NCI-H1436 (cell line): Measurements from ENCODE around the gene LMBR1.

Experiments
- DNase-seq: peaks from one replicate; lab custom pipeline; 2025; lab: John Stamatoyannopoulos, UW

LMBR1 gene

DNA sequence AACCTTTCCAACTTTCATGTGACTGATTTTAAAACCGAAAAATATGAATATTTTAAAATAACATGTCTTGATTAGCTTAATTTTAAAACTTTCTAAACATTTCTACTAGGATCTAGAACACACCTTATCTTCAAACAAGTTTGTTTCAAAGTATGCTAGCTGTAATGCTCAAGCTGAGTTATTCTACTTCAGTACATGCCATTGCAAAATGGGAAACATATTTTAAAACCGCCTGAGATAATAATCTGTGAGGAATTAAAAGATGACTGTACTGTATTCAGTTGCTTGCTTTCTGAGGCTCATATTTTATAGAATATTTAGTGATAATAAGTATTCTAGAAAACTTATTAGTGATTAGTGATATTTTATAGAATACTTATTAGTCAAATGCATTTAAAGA is 99.6 kb downstream of the LMBR1 start:
- no peak for DNase-seq

DNA sequence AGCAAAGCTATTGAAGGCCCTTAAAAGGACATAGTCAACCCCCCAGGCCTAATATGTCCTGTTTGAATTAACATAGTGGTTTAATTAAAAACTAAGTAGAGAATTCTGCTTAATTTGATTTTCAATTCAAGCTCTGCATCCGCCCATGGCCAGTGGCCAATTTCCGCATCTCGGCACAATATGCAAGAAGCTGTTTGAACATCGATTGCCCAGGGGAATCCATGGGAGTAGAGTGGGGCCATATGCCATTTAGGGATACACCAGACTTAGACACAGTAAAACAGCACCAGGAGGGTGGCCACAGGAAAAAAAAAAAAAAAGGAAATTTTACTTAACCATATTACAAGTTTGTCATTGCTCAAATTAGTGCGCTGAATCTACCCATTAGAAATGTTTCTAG is 100.4 kb downstream of the LMBR1 start:
- DNase-seq = no peak

DNA sequence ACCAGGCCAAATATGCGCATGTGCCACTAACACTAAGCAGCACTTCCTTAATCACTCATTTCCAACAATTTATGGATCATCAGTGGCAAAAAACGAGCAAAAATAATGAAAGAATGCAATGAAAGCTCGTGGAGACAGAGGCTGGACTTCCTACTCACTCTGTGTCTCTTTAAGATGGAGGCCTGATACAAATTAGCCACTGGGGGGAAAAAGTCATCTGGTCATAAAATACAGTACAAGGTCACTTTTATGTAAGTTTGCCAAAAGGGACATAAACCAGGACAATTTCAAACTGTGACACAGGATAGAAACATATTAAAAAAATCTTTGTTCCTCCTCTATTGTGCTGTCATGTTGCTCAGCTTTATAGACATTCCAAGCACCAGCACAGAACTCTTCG is 101.7 kb downstream of the LMBR1 start:
- no peak for DNase-seq

DNA sequence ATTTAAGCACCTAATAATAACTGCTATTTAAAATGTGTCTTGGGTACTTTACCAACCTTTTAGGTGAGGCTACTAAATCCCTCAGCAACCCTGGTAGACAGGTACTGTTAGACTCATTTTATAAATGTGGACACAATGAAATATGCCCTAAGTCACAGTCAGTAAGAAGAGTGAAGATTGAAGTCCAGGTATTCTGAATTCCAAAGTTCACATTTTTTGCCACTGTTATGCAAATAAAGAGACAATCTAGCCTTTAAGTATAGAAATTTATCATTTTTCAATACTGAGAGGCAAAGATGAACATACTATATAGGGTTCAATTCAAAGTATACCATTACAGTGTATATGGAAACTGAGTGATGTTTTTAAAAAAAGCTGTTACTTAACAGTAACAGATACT is 102.7 kb downstream of the LMBR1 start:
- DNase-seq = no peak

DNA sequence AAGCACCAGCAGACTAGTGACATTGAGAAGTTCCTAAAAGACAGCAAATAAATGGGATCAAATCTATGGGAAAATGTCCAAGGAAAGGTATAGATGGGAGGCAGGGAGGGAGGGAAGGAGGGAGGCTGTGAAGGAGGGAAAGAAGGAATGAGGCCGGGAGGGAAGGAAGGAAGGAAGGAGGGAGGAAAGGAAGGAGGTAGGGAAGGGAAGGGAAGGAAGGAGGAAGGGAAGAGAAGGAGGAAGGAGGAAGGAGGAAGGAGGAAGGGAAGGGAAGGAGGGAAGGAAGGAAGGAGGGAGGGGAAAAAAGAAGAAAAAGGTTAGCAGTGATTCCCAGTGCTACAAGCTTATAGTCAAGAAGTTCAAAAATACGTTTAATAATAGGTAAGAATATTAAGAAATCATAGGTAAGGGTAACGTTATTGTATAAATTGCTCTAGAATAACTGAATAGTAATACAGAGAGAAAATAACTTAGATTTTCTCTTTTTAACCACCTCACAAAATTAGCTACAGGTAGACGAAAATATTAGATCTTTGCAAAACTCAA is 106.9 kb downstream of the LMBR1 start:
- no peak for DNase-seq

DNA sequence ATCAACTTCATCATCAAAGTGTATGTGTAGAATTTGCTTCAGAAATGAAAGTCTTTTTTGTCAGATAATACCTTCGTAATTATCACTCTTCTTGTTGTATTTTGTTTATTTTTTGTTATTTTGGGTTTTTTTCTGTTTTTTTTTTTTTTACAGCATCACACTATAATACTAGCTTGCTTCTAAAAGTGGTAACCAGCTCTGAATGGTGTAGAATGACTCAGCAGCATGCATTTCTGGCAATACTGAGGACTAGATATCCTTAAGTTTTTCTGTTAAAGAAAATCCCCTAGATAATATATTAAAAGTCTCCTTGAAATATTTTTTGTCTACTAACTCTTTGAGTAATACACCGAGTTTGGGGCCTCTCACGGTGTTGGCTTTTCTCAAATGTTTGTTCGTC is 109.1 kb downstream of the LMBR1 start:
- no peak for DNase-seq

DNA sequence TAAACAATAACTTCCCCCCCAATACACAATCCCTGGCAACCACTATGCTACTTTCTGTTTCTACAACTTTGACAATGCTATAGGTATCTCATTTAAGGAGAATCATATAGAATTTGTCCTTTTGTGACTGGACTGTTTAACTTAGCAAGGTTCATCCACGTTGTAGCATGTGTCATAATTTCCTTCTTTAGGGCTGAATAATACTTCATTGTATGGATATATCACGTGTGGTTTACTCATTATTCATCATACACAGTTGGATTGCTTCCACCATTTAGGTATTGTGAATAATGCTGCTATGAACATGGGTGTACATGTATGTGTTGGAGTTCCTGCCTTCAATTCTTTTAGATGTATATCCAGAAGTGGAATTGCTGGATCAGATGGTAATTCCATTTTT is 111.0 kb downstream of the LMBR1 start:
- no peak for DNase-seq

DNA sequence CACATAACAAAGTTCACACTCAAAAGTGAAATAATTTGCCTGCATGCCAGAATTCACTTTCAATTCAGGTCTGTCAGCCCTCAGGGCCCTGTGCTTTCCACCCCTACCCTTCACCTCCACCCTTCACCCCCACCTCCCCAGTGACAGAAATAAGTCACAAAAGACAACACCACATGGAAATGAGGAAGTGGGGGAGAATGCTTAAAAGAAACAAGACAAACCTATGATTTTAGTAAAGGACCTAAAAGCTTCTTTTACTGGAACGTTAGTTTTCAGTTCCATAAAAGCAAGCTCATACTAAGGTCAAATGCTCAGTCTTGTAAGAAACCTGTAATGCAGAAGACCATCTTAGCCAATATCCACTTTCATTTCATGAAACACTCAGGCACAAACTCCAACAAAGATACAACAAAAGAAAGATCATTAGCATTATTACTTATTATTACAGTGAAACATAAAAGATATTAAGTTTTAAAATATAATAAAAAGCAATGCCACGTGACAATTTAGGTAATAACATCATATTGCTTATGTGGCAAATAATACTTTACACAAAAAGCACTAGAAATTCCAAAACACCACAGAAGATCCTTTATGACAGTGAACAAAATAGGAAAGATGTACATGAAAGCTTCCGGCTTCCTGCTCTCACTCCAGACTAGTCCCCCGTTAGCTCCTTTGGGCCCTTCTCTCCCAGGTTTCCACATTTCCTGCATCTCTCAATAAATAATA is 112.1 kb downstream of the LMBR1 start:
- DNase-seq = no peak

DNA sequence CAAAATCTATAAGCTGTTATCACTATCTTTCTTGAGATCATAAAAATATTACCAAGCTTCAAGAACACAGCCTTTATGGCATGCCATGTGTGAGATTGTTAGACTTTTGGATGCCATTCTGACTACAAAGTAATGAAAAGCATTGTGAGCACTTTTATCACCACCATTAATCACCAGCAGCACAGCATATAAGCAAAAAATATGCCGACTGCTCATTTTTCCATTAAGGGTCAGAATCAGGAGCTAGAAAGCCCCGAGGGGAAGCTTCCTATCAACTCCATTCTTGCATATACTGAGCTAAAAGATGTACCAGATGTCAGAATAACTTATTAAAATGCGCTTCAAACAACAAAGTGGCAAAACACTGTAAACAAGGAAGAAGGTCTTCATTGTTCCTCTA is 114.3 kb downstream of the LMBR1 start:
- no peak for DNase-seq

DNA sequence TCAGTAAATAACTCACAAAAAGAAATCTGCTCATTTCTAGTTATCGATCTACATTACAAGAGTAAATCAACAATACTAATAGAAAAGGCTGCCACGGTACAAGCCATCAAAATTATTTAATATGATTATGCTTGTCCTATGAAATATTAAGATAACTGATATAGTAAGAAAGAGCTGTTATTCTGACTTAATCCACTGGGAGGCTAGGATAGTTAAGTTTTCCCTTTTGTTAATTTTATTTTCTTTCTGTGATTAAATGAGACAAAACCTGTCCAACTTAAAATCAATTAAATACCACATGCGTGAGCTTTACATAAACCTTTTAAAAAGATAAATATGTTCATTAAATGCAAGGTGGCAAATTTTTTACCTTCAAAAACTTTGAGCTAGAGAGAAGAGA is 114.8 kb downstream of the LMBR1 start:
- DNase-seq = no peak

DNA sequence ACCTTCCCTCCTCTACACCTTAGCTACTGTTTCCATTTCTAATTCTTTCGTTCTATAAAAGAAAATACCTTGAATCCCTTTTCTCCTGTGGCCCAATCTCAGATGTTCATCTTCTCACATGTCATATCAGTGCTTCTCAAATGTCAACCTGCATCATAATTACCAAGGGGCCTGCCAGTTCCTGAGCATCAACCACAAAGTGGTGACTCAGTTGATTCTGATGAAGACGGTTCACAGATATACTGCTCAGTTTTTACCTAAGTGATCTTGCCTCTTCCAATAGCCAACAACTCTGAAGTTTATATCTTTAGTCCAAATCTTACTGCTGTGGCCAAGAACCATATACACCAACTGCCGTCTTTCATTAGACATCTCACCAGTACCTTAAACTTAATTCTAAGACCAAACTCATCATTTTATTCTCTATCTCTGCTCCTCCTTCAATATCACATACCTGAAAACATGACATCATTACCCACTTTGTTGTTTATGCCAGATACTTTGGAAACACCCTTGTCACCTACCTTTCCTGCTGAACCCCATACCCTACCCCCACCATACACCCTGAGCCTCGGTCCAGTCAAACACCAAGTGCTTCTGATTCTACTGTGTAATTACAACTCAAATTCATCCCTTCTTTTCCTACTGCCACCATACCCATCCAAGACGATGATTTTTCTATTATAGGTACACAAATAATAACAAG is 115.5 kb downstream of the LMBR1 start:
- no peak for DNase-seq

DNA sequence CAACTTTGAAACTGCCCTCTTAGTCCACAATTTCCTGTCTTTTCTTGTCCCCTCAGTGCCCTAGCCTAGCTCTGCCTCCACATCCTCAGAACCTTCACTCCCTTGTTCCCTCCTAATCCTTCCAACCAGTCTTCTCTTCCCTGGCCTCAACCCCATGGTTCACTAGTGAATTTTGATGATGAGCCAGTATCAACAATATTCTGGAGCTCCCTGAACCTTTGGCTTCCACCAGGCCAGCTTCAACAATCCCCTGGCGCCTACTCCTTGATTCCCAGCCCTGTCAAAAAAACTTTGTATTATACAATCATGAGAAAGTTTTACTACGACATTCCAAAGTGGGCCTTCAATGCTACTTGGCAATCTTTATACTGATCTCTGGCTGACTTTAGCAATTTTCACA is 116.5 kb downstream of the LMBR1 start:
- DNase-seq = no peak

DNA sequence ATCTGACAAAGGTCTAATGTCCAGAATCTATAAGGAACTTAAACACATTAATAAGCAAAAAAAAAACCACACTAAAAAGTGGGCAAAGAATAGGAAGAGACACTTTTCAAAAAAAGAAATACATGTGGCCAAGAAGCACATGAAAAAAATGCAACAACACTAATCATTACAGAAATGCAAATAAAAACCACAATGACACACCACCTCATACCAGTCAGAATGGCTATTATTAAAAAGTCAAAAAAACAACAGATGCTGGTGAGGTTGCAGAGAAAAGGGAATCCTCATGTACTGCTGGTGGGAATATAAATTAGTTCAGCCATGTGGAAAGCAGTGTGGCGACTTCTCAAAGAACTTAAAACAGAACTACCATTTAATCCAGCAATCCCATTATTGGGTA is 119.0 kb downstream of the LMBR1 start:
- no peak for DNase-seq

DNA sequence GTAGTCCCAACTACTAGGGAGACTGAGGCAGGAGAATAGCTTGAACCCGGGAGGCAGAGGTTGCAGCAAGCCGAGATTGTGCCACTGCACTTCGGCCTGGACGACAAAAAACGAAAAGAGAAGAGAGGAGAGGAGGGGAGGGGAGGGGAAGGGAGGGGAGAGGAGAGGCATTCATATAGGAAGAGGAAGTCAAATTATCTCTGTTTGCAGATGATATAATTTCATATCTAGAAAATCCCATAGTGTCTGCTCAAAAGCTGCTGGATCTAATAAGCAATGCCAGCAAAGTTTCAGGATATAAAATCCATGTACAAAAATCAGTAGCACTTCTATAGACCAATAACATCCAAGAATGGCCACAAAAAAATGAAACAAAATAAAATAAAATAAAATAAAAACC is 120.3 kb downstream of the LMBR1 start:
- no peak for DNase-seq

DNA sequence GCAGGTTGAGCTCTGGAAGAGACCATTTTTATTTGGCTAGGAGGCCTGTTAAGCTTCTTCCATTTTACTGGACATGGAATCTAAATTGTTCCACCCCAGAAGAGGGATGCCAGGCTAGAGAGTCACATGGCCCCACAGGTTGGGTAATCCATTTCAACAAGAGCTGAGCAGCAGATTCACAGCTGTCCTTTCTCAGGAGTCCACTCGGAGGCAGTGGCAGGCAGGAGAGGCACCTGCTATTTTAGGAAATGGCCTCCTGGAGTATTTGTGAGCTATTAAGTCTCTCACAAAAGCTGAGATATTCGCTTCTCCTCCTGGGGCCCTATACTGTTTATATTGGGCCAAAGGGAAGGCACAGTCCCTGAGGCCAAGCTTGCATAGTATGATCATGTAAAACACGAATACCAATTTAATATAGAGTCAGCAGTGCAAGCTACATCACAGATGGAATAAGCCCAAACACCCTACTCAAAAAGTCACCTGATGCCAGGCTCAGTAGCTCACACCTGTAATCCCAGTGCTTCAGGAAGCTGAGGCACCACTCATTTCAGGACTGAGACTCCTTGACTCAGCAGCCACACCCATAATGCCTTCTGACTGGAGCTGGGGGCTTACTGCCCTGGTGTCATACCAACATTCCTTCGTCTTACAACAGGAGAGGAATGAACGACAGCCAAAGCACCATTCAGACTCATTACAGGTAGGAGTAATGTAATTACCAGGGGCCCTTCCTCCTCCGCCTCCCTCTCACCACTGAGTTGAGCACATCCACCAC is 124.1 kb downstream of the LMBR1 start:
- DNase-seq = no peak

DNA sequence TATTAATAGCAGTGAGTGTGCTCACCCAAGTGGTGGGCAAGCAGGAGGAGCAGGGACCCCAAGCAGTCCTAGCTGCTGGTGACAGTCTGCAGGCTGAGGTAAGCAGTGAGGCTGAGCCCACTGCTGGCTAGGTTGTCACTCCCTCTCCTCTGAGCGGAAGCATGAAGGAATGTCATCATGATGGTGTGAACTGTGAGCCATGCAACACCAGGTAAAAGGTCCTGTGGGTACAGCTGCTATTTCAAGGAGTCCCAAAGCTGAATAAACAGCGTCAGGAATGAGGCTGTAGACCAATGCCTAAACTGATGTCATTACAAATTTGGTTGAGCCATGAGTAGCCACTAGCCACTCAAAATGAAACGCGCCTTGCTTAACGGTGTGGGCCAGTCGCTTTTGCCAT is 126.3 kb downstream of the LMBR1 start:
- DNase-seq = no peak

DNA sequence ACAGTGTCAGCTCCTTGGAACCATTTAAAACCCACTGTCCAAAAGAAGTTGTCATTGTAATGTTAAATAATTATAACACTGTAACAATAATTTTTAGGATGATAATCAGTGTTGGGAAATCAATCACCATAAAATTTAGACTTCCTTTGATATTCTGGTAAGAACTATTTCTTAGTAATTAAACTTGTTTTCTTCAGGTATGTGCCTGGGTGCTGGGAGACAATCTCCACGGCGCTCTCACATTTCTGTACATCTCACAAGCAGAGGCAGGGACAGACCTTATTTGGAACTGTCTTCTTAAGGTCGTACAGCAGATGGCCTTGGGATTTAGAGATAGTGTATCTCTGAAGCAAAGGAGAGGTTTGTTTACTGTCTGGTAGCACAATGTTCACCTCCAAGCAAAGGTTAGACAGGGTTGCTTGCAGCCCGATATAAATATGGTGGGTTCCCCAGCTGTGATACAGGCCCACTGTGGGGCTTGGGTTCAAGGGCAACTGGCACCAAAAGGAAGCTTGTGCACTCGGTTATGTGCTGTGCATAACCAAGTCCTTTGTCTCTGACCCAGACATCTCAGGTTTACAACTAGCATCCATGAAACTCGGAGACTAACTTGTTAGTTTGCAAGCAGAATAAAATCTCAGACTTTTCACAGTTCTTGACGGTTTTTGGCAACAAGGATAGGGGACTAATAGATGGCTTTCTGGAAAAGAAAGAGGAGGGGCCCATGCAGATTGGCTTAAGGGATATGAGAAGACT is 126.9 kb downstream of the LMBR1 start:
- DNase-seq = no peak

DNA sequence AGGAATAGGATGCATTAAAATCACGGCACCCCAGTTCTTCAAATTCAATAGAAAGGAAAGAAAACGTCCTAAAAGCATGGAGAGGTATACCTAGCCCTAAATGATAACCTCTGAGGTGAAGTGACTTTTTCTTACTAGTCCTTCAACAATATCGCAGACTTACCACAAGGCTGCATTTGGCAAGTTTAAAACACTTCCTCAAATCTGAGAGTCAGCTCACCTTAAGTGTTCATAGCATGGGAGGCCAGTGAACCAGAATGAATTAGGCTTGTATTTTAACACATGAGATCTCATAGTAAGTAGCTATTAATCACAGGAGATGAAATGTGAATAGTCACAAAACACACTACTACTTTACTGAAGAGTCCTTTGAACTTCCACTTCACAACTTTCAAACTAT is 128.2 kb downstream of the LMBR1 start:
- DNase-seq = no peak

DNA sequence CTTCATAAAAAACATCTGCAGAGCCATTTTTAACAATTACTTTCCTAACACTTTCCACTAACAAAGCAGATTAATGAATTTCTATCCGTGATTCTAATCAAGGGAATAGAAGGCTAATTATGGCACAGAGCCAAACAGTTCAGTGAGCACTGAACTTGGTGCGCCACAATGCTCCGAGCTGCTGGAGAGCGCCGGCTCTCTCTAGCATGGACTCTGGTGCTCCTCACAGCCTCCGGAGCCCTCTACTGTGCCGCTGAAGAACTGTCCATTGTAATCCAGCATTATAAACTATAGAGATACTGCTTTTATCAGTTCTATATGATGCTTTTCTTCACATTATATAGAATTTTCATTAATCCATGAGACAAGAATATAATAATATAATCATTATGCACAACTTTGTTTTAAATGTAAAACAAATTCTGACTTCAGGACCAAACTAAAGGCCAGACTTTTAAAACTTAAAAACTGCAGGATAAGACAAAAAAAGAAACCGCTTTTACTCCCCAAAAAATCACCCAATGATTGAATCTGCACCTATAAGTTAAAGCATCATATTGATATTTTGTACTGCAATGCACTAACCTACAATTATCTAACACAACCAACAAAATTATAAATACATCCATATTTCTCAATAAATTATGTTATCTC is 128.8 kb downstream of the LMBR1 start:
- DNase-seq = no peak

DNA sequence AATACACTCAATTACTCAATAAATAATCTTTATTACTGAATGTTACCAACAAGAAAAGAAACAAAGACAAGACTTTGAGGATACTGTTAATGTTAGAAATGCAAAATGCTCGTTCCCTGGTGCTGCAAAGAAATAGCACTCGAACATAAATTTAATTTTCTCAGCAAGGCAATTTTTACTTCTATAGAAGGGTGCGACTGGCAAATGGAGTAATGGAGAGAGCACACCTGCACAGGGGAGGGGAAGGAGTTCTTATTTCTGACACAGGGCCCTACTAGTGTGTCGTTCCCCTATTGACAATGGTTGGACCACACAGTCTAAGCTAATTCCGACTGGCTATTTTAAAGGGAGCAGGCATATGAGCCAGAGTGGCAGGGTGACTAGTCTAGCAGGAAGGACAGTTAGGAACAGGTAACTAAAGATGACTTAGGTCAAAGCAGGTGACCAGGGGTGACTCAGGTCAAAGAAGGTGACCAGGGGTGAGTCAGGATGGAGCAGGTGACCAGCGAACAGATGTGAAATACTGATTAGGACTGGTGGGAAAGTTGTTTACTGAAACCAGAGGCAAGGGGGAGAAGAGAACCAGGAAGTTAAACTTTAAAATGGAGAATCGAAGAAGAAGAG is 133.3 kb downstream of the LMBR1 start:
- no peak for DNase-seq

DNA sequence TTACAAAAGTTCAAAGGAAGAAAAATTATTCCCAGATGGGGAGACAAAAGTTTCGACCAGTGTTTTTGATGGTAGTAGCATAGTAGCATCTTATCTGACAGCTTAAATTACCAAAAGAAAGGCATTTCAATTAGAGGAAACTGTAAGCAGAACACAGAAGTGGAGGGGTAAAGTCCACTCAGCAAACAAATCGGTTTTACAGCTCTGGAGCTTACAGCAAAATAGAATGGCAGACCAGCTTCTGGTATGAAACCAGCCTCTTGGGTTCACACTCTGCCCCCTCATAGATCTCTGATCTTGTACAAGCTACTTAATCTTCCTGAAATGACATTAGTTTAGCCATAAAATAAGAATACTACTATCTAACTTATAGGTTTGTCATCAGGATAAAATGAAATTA is 133.8 kb downstream of the LMBR1 start:
- no peak for DNase-seq
